Subcutaneous abdominal adipose tissue (tissue), 5 donors: ENCODE measurements around the gene TRMT5.

Experiments
- H3K27ac ChIP-seq: one replicate; pipeline ENCODE4 v1.7.0; 2013; ENCODE audit warnings: low read depth, mild to moderate bottlenecking, inconsistent platforms, low read length, moderate library complexity
- H3K27me3 ChIP-seq, 5 donors: one replicate each; pipeline ENCODE4 v1.7.0; 2013; ENCODE audit warnings: low read length in 5 of 5, inconsistent platforms in 1 of 5; ENCODE audit not compliant: control insufficient read depth in 5 of 5, insufficient read depth in 4 of 5
- H3K36me3 ChIP-seq, 5 donors: one replicate each; pipeline ENCODE4 v1.7.0; 2013; ENCODE audit warnings: low read length in 5 of 5; ENCODE audit not compliant: control insufficient read depth in 5 of 5, insufficient read depth in 5 of 5
- H3K4me1 ChIP-seq, 5 donors: one replicate each; pipeline ENCODE4 v1.7.0; 2013; ENCODE audit warnings: low read length in 5 of 5, mild to moderate bottlenecking in 3 of 5, moderate library complexity in 1 of 5; ENCODE audit not compliant: control insufficient read depth in 5 of 5, insufficient read depth in 5 of 5
- H3K4me3 ChIP-seq, 5 donors: one replicate each; pipeline ENCODE4 v1.7.0; 2013; ENCODE audit warnings: low read length in 5 of 5, low read depth in 1 of 5
- H3K9ac ChIP-seq, 5 donors: one replicate each; pipeline ENCODE4 v1.7.0; 2013; ENCODE audit warnings: low read length in 5 of 5, mild to moderate bottlenecking in 4 of 5, moderate library complexity in 3 of 5
- H3K9me3 ChIP-seq, 5 donors: one replicate each; pipeline ENCODE4 v1.7.0; 2013; ENCODE audit warnings: low read length in 5 of 5; ENCODE audit not compliant: control insufficient read depth in 5 of 5
- donor health status: healthy.
- donor health status: healthy.
- donor health status: healthy.
- donor health status: healthy.
- donor health status: healthy.

Gene TRMT5

DNA sequence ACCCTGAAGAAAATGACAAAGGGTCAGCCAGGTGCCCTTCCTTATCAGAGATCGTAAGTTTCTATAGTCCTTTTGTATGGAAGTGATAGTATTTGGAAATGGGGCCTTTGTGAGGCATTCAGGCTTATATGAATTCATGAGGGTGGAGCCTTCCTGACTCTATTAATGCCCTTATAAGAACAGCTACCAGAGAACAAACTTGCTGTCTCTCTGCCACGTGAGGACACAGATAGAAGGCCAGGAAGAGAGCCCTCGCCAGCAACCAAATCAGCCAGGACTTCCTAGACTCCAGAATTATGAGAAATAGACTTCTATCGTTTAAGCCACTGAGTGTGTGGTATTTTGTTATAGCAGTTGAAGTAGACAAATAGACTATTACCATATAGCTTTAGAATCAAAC lies 36.7 kb downstream of the TRMT5 start:
- Histone ChIP-seq H3K9ac (no peak overlapping the region), H3K4me1 (no peaks in the 10 kb centered on the region), H3K9me3 (no peaks in the 10 kb centered on the region), H3K27ac (no peak overlapping the region), H3K36me3 (no peaks in the 10 kb centered on the region), H3K4me3 (no peak overlapping the region), H3K27me3 (no peaks in the 10 kb centered on the region)

DNA sequence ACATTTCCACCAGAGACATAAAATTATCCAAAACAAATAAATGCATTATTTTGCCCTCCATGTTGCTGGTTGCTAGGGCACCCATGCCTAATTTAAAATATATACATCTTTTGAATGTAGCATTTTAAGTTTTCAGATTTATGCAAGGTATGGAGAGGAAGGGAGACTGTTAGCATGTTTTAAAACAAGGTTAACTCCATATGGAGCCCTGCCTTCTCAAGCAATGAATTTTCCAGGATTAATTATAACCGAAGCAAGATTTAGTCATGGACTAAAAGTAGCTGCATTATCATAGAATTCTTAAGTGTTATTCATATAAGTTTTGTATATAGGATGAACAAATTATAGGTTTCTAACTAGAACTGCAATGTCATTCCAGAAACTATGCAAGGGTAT lies 37.2 kb downstream of the TRMT5 start:
- Histone ChIP-seq H3K4me3 (no peak overlapping the region), H3K9me3 (no peaks in the 10 kb centered on the region), H3K27ac (no peak overlapping the region), H3K27me3 (no peaks in the 10 kb centered on the region), H3K36me3 (no peaks in the 10 kb centered on the region), H3K9ac (no peak overlapping the region), H3K4me1 (no peaks in the 10 kb centered on the region)

DNA sequence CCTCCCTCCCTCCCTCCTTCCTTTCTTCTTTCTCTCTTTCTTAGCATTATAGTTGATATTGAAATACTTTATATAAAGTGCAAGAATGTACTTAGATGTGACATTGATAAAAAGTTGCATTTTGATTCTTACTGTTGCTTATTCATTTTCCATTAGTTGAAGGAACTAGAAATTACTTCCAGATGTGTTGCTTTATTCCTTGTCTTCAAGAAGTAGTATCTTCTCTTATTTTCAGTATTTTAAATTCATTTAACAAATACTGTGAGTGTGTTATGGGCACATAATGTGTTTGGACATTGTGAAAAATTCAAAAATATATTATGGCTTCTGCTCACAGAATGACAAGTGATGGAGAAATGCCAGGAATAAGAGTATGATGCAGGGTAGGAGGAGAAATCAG lies 45.6 kb downstream of the TRMT5 start:
- no peaks in the 10 kb centered on the region for H3K27me3 ChIP-seq
- H3K9ac ChIP-seq = no peak overlapping the region
- no peak overlapping the region for H3K4me3 ChIP-seq
- H3K4me1 ChIP-seq = no peaks in the 10 kb centered on the region
- no peaks in the 10 kb centered on the region for H3K36me3 ChIP-seq
- no peak overlapping the region for H3K27ac ChIP-seq
- peaks cover 0 to 4% (median 0%) of the 10 kb centered on the region in 5 donors for H3K9me3 ChIP-seq

DNA sequence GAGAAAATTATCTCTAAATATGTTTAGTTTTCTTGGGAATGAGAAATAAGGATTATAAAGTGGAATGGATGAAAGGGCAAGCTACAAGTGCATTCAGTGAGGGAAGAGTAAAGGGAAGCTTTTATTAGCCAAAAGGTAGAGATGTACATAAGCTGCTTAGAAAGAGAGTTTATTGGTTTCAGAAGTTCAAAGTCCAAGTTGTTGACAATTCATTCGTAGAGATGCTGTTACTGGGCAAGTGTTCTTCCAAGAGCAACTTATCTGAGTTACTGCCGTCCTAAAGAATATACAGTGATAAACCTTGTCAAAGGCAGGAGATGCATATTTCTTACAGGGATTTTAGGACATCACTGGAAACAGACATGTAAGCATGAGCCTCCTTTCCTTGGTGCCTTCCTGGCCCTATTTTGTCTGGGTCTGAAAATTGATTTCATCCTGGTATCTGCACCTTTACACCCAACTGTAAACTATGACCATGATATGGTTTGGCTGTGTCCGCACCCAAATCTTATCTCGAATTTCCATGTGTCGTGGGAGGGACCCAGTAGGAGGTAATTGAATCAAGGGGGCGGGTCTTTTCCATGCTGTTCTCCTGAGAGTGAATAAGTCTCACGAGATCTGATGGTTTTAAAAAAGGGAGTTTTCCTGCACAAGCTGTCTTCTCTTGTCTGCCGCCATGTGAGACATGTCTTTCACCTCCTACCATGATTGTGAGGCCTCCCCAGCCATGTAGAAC lies 46.8 kb downstream of the TRMT5 start:
- H3K9ac ChIP-seq = no peak overlapping the region
- H3K27ac ChIP-seq = no peak overlapping the region
- no peaks in the 10 kb centered on the region for H3K27me3 ChIP-seq
- no peaks in the 10 kb centered on the region for H3K36me3 ChIP-seq
- no peak overlapping the region for H3K4me3 ChIP-seq
- peaks cover 0 to 4% (median 0%) of the 10 kb centered on the region in 5 donors for H3K9me3 ChIP-seq
- no peaks in the 10 kb centered on the region for H3K4me1 ChIP-seq

DNA sequence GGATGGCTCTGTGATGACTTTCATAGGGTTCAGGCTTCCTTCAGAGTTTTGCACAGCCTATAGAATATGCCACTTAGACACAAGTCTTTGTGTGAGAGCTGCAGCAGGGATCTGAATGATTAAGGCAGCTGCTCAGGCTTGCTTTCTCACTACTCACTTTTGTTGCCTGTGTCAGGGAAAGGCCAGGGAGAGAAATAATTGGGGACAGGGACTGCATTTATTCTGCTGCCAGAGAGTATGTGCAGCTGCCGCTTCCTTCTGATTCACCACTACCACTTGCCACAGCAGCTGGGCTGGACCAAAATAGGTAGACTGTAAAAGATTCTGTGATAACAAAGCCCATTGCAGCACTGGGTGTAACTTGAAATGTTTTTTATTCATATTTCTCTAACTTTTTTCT lies 49.7 kb downstream of the TRMT5 start:
- Histone ChIP-seq H3K9ac (no peak overlapping the region), H3K4me1 (no peaks in the 10 kb centered on the region), H3K36me3 (peaks cover 0 to 2% (median 0%) of the 10 kb centered on the region in 5 donors), H3K27me3 (no peaks in the 10 kb centered on the region), H3K4me3 (no peak overlapping the region), H3K9me3 (peaks cover 0 to 4% (median 0%) of the 10 kb centered on the region in 5 donors), H3K27ac (no peak overlapping the region)

DNA sequence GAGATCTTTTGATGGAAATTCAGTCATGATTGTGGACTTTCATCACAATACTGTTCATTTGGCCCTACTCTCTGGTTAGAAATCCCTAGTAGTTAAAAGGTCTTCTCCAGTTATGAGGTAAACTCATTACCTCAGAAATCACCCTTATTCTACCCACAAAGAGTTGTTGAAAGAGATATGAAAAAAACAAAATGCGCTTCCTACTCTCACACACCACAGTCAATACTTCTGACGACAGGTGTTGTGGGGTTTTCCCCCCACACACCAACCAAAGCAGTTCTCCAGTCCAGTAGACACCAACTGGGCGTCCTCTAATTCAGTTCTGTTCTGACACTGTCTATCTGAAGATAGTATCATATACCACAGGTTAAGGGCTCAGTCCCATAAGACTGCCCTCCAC lies 54.9 kb downstream of the TRMT5 start:
- H3K36me3 ChIP-seq = peaks cover 0 to 2% (median 0%) of the 10 kb centered on the region in 5 donors
- H3K9ac ChIP-seq = no peak overlapping the region
- no peaks in the 10 kb centered on the region for H3K4me1 ChIP-seq
- H3K4me3 ChIP-seq = no peak overlapping the region
- H3K27me3 ChIP-seq = no peaks in the 10 kb centered on the region
- H3K27ac ChIP-seq = no peak overlapping the region
- H3K9me3 ChIP-seq = peaks cover 0 to under 1% (median 0%) of the 10 kb centered on the region in 5 donors

DNA sequence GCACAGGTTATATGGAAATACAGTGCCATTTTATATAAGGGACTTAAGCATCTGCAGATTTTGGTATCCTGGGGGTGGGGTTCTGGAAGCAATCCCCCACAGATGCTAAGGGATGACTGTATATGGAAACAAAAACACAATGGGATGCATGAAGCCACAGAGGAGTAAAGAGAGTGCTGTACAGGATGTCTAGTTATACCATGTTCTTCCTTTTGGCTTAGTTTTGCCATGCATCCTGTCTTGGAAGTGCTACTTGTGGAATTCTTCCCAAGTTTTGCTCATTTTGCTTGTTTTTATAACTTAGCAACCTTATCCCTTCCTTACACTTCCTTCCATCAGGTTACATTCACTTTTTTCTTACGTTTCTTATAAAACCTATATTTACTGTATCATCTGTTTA lies 55.6 kb downstream of the TRMT5 start:
- no peaks in the 10 kb centered on the region for H3K9me3 ChIP-seq
- peaks cover 0 to 2% (median 0%) of the 10 kb centered on the region in 5 donors for H3K36me3 ChIP-seq
- no peak overlapping the region for H3K9ac ChIP-seq
- no peak overlapping the region for H3K4me3 ChIP-seq
- H3K27ac ChIP-seq = no peak overlapping the region
- H3K27me3 ChIP-seq = no peaks in the 10 kb centered on the region
- H3K4me1 ChIP-seq = no peaks in the 10 kb centered on the region

DNA sequence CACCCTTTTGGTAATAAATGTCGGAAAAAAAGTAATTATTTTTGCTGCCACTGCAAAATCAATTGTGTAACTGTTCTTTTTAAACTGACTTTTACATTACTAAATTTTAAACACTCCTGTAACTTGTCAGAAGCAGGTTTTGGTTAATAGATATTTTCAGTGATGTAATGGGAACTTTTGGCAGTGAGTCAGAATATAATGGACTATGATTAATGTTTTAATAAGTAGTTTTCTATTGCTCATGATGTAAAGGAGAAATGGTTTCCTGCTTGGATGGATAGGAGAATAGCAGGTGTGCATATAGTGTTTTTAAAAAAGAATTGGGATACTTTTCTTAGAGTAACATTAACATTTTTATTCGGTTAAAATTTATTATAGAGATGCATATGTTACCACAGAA lies 58.8 kb downstream of the TRMT5 start:
- Histone ChIP-seq H3K27ac (no peak overlapping the region), H3K36me3 (peaks cover 0 to 7% (median 6%) of the 10 kb centered on the region in 5 donors), H3K27me3 (no peaks in the 10 kb centered on the region), H3K4me3 (no peak overlapping the region), H3K9me3 (no peaks in the 10 kb centered on the region), H3K4me1 (no peaks in the 10 kb centered on the region), H3K9ac (no peak overlapping the region)
